GM18909 (cell line): ENCODE data around the gene VASH1.

Source experiments
- ATAC-seq: cut with Tn5 transposase; IDR thresholded peaks from one replicate; pipeline ENCODE4 v1.9.1; 2021; ENCODE audit warnings: mild to moderate bottlenecking; ENCODE audit not compliant: unreplicated experiment, poor library complexity

VASH1 gene

DNA sequence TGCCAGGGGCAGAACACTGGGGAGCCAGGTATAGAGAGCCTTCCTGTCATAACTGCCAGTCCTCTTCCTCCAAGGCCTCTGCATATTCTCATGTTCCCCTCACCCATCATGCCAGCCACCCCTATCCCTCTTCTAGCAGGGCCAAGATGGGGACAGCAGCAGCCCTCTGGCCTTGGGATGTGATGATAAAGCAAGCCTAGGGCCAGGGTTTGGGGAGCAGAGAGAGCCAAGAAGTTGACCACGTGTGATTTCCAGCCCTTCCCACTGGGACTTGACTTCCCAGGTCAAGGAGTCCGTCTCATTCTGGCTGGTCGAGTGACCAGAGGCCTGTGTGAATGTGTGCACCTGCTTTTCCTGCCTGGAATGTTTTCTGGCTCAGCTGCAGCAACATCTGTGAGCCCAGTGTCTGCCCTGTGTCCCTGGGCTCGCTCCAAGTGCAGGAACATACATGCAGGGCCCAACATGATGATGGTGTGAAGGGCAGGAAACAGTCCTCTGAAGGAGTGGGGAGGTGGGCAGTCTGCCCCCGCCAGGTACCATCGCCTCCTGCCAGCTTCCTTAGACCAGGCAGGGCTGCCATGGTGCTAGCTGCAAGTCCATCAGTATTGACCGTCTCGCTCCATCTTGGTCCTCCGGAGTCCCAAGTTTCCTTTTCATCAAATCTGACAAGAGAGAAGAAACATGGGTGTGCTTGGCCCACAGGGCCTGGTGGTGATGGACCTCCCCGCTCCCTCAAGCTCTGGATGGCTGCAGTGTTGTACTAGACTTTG, 21.0 kb downstream of the VASH1 start:
- no peak for ATAC-seq

DNA sequence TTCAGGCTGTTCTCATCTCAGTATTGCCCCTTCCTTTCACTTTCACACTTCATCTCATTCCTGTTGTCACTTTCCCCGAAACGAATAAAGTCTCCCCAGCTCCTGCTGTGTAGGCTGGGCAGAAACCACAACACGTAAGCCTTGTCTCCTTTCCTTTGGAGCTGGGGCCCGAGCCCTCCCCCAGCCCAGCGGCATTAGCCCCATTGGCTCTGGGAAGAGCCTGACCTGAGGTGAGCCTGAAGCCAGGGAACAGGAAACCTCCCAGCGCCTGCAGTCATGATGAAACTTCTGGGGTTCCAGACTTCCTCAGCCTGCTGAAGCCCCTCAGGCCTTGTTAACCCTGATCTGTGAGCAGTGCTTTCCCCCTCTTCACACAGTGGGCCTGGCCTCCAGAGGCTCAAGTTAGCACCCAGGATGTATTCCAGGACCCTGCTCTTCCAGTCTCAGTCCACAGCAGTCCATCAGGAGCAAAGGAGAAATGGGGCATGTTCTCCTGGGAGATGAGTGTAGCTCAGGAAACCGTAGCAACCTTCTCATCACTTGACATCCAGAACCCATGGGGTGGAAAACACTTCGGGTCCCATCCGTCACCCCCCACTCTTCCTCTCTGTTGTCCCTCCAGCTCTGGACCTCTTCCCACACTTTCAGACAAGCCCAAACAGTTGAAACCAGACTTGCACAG, 21.8 kb downstream of the VASH1 start:
- no peak for ATAC-seq

DNA sequence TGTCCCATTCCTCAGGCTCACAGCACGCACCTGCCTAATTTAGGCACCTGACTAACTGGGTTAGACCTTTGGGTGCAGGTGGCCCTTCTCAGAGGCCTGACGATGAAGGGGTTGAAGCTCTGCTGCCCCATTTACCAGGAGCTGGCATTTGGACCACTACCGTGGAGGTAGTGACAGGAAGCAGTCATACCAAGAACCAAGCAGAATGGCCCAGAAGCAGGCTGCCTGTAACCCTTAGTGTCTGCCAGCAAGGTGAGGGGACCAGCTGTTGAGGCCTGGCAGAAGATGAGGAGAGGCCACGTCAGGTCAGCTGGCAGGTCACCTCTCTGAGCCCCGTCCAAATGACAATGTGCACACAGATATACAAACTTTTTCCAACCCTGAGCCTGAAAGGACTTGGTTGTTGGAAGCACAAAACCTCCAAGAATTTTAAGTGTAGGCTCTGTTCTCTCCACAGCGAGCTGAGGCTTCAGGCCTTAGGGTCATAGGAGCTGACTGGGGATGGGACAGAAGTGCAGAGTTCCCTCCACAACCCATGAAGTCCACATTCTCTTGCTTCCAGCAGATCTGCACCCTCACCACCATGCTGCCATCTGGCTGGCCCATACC, 23.1 kb downstream of the VASH1 start:
- ATAC-seq, result no peak

DNA sequence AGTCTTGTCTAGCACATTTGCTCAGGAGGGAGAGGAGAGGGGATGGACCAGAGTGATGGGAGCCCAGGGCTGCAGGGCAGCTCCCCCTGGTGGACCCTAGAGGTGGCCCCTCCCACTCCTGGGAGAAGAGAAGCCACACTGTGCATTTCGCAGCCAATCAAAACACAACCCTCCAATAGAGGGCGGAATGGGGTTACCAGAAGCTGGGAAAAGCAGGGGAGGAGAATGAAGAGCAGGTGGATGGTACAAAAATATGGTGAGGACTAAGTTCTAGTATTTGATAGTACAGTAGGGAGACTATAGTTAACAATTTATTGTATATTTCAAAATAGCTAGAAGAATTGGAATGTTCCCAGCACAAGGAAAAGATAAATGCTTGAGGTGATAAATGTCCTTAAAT, 23.6 kb downstream of the VASH1 start:
- peak; percentile 77 for ATAC-seq

DNA sequence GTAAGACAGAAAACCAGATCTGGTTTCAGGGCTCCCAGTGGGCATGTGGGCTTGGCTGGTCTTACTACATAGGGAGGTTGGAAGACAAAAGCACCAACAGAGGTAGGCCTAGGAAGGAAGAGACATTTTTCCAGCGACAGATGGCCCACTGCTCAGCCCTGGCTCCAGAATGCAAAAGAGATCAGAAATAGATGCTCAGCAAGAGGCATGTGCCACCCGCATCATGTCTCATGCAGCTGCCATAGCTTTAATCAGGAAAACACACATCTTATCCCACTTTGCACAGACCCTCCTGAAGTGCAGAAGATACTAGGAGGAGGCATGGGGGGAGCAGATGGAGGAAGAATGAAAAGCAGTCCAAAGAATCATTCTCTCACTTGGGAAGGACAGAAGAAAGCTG, 25.3 kb downstream of the VASH1 start:
- ATAC-seq, result no peak

DNA sequence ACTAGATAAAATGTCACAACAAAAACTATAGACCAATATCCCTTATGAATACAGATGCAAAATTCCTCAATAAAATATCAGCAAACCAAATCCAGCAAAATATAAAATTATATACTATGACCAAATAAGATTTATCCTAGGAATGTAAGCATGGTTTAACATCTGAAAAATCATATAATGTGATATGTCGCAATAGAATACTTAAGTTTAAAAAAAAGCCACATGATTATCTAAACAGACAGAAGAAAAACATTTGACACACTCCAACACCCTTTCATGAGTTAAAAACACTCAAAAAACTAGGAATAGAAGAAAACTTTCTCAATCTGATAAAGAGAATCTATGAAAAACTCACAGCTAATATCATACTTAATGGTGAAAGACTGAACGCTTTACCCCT, 31.2 kb downstream of the VASH1 start:
- no peak for ATAC-seq

DNA sequence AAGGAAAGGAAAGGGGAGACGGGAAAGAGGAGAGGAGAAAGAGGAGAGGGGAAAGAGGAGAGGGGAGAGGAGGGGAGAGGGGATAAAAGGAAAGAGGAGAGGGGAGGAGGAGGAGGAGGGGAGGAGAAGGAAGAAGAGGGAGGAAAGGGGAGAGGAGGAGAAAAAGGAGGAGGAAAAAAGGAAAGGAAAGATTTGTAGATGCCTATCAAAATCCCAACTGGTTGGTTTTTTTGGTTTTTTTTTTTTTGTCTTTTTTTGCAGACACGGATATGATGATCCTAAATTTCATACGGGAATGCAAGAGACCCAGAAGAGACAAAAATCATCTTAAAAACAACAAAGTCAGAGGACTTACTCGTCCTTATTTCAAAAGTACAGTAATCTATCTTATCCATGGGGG, 32.1 kb downstream of the VASH1 start:
- ATAC-seq, result no peak

DNA sequence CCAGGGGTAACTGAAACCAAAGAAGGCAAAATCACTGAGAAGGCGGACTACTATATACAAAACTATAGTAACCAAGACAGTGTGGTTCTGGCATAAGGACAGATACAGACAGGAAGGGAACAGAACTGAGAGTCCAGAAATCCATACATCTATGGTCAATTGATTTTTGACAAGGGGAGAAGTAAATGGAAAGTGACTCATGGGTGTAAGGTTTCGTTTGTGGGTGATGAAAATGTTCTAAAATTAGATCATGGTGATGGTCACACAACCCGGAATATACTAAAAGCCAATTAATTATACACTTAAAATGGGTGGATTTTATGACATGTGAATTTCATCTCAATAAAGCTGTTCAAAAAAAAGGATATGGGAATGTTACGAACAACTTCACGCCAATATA, 32.7 kb downstream of the VASH1 start:
- ATAC-seq, result no peak

DNA sequence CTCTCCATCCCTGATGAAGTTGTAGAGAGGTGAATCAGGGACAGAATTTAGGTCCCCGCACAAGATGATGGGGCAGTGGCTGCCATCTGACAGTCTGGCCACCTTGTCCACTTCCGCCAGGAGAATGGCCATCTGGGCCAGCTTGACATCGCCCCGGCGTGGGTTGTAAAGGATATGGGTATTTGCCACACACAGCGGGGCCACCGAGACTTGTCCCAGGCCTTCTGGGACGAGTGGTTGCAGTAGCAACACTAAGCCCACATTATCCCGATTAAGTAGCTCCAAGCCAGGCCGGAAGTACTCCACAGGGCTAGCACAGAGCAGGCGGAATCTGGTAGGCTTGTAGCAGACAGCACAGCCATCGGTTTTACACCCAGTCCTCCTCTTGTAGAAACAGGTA, 45.2 kb downstream of the VASH1 start:
- no peak for ATAC-seq

DNA sequence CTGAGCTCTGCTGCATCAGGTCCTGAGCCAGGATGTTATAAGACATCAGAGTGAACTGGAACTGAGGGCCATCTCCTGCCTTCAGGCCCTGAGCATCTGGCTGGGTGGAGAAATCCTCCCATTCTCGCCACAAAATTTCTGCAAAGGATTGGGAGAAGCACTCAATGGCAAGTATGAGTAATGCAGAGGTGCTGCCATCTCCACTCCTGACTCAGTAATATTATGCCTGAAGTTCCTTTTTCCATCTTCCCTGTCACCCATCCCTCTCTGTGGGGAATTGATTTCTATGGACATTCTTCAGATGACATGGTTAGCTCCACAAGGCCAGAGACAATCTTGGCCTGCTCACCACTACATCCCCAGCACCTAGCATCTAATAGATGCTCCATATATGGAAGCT, 46.7 kb downstream of the VASH1 start:
- ATAC-seq, result no peak

DNA sequence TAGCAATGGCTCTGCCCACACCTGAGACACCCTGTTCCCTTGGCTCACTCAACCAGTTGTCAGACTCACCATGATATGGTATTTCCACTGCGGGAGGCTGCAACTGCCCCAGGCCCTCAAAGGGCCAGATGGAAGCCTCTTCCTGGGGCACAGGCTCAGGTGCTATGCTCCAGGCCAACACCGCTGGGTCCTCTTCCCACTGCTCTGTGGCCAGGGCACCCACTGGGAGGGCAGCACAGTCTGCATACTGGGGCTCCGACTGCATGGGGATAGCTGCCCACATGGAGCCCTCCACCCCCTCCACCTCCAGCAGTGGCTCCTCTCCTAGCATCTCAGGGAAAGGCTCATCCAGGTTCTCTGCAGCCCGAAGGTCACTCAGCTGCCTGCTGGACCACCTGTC, 47.7 kb downstream of the VASH1 start:
- no peak for ATAC-seq

DNA sequence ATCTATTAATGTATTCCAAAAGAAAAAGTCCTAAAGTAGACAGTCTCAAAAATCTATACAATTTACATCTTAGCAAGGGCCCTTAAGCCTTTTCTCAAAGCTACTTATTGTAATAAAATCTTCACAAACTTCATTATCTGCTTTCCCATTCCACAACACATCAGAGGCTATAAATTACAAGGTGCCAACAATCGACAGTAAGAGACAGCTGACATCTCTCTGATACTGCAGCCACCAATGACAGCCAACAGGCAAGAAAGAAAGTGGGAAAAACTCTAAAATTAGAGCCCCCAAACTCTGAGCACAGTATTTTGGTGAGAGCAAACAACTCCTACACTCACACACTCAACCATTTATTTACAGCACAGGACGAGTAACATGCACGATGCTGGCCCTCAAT, 49.3 kb downstream of the VASH1 start:
- no peak for ATAC-seq

DNA sequence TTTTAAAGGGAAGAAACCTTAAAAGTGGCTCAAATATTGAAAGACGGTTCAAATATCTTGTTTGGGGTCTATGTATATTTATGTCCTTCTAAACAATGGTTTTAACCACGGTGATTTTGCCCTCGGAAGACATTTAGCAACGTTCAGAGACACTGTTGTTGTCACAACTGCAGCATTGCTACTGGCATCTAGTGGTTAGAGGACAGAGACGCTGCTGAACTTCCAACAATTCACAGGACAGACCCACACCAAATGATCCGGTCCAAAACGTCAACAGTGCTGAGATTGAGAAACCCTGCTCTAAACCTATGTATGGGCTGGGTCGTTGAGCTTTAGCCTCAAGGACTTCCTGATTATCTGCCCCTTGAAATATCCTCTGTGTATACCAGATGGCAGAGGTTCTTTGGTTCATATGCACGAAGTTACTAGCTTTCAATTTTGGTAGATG, 49.7 kb downstream of the VASH1 start:
- no peak for ATAC-seq

DNA sequence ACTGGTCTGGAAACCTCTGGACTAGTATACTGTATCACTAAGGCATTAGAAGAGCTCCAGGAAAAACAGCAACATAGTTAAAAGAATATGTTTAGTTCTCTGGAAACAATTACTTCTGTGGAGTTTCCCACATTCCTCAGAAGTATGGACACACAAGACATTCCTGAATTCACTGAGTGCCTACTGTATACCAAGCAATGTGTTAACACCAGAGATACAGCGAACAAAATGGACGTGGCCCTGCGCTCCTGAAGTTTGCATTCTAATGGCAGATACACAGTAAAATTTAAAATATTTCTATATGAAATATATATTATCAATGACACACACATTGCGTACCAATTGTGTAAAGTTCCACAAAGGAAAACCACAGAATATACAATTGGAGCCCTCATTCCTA, 50.3 kb downstream of the VASH1 start:
- ATAC-seq, result no peak

DNA sequence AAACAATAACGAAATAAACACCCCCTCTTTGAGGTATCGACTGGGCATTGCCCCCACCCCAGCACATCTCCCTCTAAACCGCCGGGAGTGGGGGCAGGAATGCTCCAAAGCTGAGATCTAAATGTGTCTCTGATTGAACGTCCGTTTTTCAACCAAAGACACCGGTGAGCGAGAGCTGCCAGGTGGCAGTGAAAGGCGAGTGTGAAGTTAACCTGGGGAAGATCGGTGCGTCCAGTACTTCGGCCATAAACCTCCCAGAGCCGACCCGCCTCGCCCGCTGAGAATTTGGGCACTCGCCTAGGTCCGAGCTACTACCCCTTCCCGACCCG, 50.8 kb downstream of the VASH1 start:
- peak; percentile 22 for ATAC-seq

DNA sequence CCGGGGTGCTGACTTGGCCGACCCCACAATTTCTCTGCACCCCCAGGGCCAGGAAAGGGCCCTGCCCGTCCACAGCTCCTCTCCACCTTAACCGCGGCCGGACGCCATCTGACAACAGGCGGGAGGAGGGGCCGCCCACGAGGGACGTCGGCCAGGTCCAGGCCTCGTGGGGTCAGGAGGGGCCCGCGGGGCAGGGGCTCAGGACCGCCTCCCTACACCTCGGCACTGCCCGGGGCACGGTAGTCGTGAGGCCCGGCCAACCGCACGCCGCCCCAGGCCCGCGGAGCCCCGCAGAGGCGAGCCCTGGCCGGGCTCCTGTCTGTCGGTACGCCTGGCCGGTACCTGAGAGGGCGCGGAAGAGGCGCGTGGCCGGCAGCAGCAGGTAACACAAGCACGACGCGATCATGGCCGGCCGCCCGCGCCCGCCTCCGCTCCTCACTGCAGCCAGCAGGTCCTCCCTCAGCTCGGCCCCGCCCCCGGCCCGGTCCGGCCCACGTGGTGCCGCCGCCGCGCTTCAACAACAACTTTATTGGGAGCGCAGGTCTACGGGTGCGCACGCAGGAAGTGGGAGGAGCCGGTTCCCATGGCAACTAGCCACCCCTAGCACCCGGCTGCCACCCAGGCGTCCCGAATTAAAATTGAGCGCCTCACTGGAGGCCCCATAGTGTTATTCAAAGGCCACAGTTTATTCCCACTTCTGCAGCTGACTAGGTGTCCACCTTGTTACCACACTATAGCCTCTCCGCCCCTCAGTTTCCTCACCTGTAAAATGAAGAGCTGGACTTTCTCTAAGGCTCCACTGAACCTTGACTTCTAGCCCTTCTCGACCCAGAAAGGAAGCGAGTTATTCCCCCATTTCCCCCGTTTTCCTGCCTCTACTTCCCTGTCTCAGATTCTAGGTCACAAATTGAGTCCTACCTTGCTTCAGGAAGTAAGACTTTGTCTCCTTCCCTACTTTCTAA, 51.4 kb downstream of the VASH1 start, which contains the start of gene ANGEL1:
ANGEL1 (minus strand) TSS at position 461 of the 962 bp plus-strand sequence; CDS start at position 406, 55 bp downstream.
- ATAC-seq, result peak; percentile 85

DNA sequence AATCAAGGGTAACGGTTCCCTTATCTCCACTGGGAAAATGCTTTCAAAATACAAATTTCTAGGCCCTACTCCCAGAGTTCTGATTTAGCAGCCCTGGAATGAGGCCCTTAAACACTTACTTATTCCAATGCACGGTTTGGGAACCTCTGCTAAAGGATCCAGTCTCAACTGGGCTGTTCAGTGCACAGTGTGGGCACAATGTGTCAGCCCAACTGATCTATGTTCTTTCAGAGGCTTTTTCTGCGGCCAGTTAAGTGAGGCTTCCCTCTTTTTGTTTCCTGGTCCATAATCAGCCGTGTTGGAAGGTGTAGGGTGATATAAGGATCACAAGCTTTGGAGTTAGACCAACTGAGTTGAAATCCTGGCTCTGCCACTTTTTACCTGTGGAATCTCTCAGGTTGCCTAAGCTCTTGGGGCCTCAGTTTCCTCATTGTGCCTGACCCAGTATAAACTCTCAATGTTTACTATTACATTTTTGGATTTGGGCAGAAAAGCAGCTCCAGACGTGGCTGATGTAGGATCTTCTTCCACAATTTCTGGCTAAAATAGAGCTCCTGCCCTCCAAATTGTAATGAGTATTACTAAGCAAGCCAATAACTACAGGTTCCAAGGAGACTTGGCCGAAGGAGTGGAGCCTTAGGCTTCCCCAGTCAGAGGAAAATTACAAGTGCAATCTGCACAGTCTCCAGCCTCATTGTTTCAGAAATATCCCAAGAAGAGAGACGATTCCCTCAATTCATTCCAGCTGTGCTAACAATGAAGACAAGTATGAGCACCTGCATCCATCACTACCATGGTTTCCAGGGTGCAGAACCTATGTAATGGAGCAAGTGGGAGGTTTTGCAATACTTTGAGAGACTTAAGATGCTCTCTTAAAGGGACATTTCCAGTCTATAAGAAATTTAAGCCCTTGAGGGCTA, 53.7 kb downstream of the VASH1 start:
- ATAC-seq, result no peak

DNA sequence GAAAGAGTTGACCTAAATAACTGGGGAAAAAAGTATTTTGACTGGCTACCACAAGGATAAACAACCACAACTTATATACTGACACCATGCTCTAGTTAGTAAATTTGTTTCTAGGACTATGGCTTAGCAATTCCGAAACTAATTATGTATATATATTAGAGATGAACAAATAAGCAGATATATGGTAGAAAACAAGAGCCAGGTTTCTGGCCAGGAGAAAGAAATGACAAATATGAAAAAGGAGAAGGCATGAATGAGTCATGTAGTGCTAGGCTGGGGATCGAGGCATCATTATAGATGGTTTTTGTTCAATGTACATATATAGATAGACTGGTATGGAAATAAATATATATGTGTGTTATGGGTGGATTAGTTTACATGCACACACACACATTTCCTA, 59.4 kb downstream of the VASH1 start:
- ATAC-seq, result no peak

DNA sequence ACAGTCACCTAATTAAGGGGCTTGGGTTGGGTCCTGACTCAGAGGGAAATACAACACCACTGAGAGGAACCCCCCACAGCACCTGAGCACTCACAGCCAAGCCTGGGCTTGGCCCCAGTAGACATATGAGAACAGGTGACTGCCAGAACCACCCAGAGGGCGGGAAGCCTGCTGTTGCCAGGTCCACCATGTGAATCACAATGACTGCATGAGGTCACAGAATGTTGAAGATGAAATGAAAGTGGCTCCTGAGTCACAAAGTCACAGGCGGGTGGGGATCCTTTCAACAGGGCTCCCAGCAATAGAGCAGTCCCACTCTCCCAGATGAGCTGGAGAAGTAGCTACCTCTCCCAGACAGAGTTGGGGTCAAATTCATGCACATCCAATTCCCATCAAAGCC, 64.9 kb downstream of the VASH1 start, which contains the start of gene LRRC74A:
LRRC74A (plus strand) TSS at position 287 of the 400 bp plus-strand sequence. CDS start 290 bp downstream, outside the sequence.
- ATAC-seq, result no peak
